GM23338 (cell line): ENCODE measurements around the gene SULT1A2. TPM values are rescaled to one million over a fixed set of nuclear protein-coding genes. Genes with fewer than 3 reads are reported as not detected.

Source experiments
- ATAC-seq: fragments of 200-7000 bp; cut with Tn5 transposase; 3 replicates; pipeline ENCODE4 v1.9.1; 2020
- DNase-seq: peaks from one replicate; pipeline ENCODE4 v3.0.0-alpha.2; 2015; ENCODE audit warnings: low spot score
- H2AFZ ChIP-seq: fragments of 200-600 bp; sonication (generic); 2 replicates; pipeline ENCODE4 v1.8.0; 2016; ENCODE audit warnings: antibody characterized with exemption, mild to moderate bottlenecking, moderate library complexity
- H3F3A ChIP-seq: fragments of 200-600 bp; sonication (generic); replicated peaks from 2 replicates; pipeline ENCODE4 v1.8.0; 2017; ENCODE audit warnings: antibody characterized with exemption, mixed run types, low read depth
- H3K27ac ChIP-seq: fragments of 200-600 bp; sonication (generic); 2 replicates; pipeline ENCODE4 v1.6.1; 2016; ENCODE audit warnings: low read depth
- H3K27me3 ChIP-seq: fragments of 200-600 bp; sonication (generic); 2 replicates; pipeline ENCODE4 v1.8.0; 2016; ENCODE audit warnings: mild to moderate bottlenecking, mixed run types, moderate library complexity; ENCODE audit not compliant: insufficient read depth
- H3K36me3 ChIP-seq: fragments of 200-600 bp; sonication (generic); 2 replicates; pipeline ENCODE4 v1.8.0; 2016; ENCODE audit warnings: mild to moderate bottlenecking; ENCODE audit not compliant: insufficient read depth
- H3K4me1 ChIP-seq: fragments of 200-600 bp; sonication (generic); 2 replicates; pipeline ENCODE4 v1.8.0; 2016; ENCODE audit warnings: mild to moderate bottlenecking, moderate library complexity; ENCODE audit not compliant: insufficient read depth
- H3K4me2 ChIP-seq: fragments of 200-600 bp; sonication (generic); 2 replicates; pipeline ENCODE4 v1.7.1; 2017; ENCODE audit warnings: mixed run types
- H3K4me3 ChIP-seq: fragments of 200-600 bp; sonication (generic); 2 replicates; pipeline ENCODE4 v1.6.1; 2016; ENCODE audit warnings: mixed run types
- H3K79me2 ChIP-seq: fragments of 200-600 bp; sonication (generic); replicated peaks from 2 replicates; pipeline ENCODE4 v1.8.0; 2017; ENCODE audit warnings: mild to moderate bottlenecking; ENCODE audit not compliant: insufficient read depth
- H3K9me2 ChIP-seq: fragments of 200-600 bp; sonication (generic); 2 replicates; pipeline ENCODE4 v1.8.0; 2017; ENCODE audit not compliant: insufficient read depth
- H4K20me1 ChIP-seq: fragments of 200-600 bp; sonication (generic); replicated peaks from 2 replicates; pipeline ENCODE4 v1.8.0; 2017; ENCODE audit warnings: mild to moderate bottlenecking; ENCODE audit not compliant: insufficient read depth
- H3K27ac Mint-ChIP-seq: 2 replicates; pipeline ENCODE4 v1.8.0; 2020; ENCODE audit warnings: inconsistent platforms, mild to moderate bottlenecking, moderate library complexity, mixed read lengths
- H3K27me3 Mint-ChIP-seq: 3 replicates; pipeline ENCODE4 v1.8.0; 2022; ENCODE audit warnings: low read depth, mild to moderate bottlenecking, moderate library complexity, mixed read lengths, inconsistent platforms; ENCODE audit not compliant: insufficient read depth, poor library complexity
- H3K36me3 Mint-ChIP-seq: 3 replicates; pipeline ENCODE4 v1.8.0; 2021; ENCODE audit warnings: low read depth, mild to moderate bottlenecking, inconsistent platforms, moderate library complexity, mixed read lengths
- H3K4me1 Mint-ChIP-seq: 3 replicates; pipeline ENCODE4 v1.8.0; 2020; ENCODE audit warnings: mild to moderate bottlenecking, inconsistent platforms, mixed read lengths
- H3K4me3 Mint-ChIP-seq: 3 replicates; pipeline ENCODE4 v1.8.0; 2021; ENCODE audit warnings: moderate library complexity, mild to moderate bottlenecking, inconsistent platforms, mixed read lengths
- H3K9me3 Mint-ChIP-seq: 3 replicates; pipeline ENCODE4 v1.8.0; 2020; ENCODE audit warnings: moderate library complexity, mild to moderate bottlenecking, inconsistent platforms, mixed read lengths
- CREB1 ChIP-seq: fragments of 250-450 bp; sonication (Bioruptor Pico); IDR thresholded peaks from 2 replicates; pipeline ENCODE4 v1.5.0; 2020; ENCODE audit warnings: low read depth, mild to moderate bottlenecking, moderate library complexity
- ETS1 ChIP-seq: IDR thresholded peaks from 2 replicates; pipeline ENCODE4 v1.6.1; 2016; ENCODE audit warnings: antibody characterized with exemption
- EZH2 ChIP-seq: fragments of 200-600 bp; sonication (generic); IDR thresholded peaks from one replicate; pipeline ENCODE4 v1.8.0; 2017; ENCODE audit warnings: antibody characterized with exemption, mild to moderate bottlenecking, low read depth; ENCODE audit not compliant: unreplicated experiment
- EZH2phosphoT487 ChIP-seq: fragments of 200-600 bp; sonication (generic); IDR thresholded peaks from one replicate; pipeline ENCODE4 v1.8.1; 2018; ENCODE audit warnings: antibody characterized with exemption; ENCODE audit not compliant: unreplicated experiment
- JUNB ChIP-seq: IDR thresholded peaks from one replicate; pipeline ENCODE4 v1.6.1; 2016; ENCODE audit warnings: antibody characterized with exemption; ENCODE audit not compliant: unreplicated experiment
- NANOG ChIP-seq: IDR thresholded peaks from 2 replicates; pipeline ENCODE4 v1.6.1; 2016; ENCODE audit warnings: antibody characterized with exemption, borderline replicate concordance
- POLR2AphosphoS5 ChIP-seq: IDR thresholded peaks from 2 replicates; pipeline ENCODE4 v1.6.1; 2016; ENCODE audit warnings: antibody characterized with exemption, low read depth
- STAT1 ChIP-seq: IDR thresholded peaks from one replicate; pipeline ENCODE4 v1.6.1; 2016; ENCODE audit warnings: antibody characterized with exemption; ENCODE audit not compliant: unreplicated experiment
- ZNF114 ChIP-seq: fragments of 250-450 bp; sonication (Bioruptor Pico); IDR thresholded peaks from 2 replicates; pipeline ENCODE4 v1.5.0; 2020; ENCODE audit warnings: mild to moderate bottlenecking, moderate library complexity
- ZNF331 ChIP-seq: fragments of 250-450 bp; sonication (Bioruptor Pico); IDR thresholded peaks from 2 replicates; pipeline ENCODE4 v1.5.0; 2020; ENCODE audit warnings: low read depth, mild to moderate bottlenecking, moderate library complexity
- polyA plus RNA-seq: library from polyadenylated mRNA; unstranded; fragments of >200 nt; fragmentation: Nextera tagmentation; extraction: Ambion mirVana; gene quantifications from 2 replicates; pipeline ENCODE4 v1.2.1, GENCODE V29; 2016
- total RNA-seq: library from RNA; depleted of rRNA; stranded (reverse); fragments of >200 nt; shearing (Covaris generic); gene quantifications from 2 replicates; pipeline ENCODE4 v1.2.3, GENCODE V29; 2014
- TF ChIP-seq, protein P1 (sequence below): fragments of 250-450 bp; sonication (Bioruptor Pico); IDR thresholded peaks from 2 replicates; pipeline ENCODE4 v1.5.0; 2020; ENCODE audit warnings: mild to moderate bottlenecking, moderate library complexity
- TF ChIP-seq, protein P2 (sequence below), 2 experiments: fragments of 200-600 bp in 1 of 2; sonication (generic) in 1 of 2; conservative IDR thresholded peaks; 2 replicates each; pipeline versions ENCODE4 v1.5.1 to v1.6.1; 2016 to 2017; ENCODE audit warnings: antibody characterized with exemption in 2 of 2, low read depth in 2 of 2, mild to moderate bottlenecking in 2 of 2, moderate library complexity in 1 of 2

The SULT1A2 gene
- total and polyA plus RNA-seq, 2 experiments from 2014 or later = 0.17 to 0.34 TPM

DNA sequence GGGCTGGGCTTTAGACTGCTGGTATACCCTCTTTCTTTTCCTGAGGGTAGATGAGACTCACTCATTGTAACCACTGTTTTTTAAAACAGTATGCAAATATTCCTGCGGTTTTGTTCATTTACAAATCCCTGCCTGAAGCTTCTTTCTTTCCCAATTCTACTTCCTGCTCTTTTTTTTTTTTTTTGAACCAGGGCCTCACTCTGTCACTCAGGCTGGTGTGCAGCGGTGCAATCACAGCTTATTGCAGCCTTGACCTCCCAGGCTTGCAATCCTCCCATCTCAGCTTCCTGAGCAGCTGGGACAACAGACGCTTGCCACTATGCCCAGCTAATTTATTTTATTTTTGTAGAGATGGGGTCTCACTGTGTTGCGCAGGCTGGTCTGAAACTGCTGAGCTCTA, 21.0 kb upstream of the SULT1A2 start:
- Mint-ChIP-seq H3K9me3 (no peaks in the 10 kb centered on the region), H3K27me3 (no peaks in the 10 kb centered on the region), H3K4me3 (no peak overlapping the region), H3K36me3 (no peaks in the 10 kb centered on the region), H3K4me1 (peaks cover 25% of the 10 kb centered on the region), H3K27ac (peak overlapping the region; percentile 83)
- Histone ChIP-seq H3K36me3 (no peaks in the 10 kb centered on the region), H3K9me2 (no peaks in the 10 kb centered on the region), H2AFZ (no peak overlapping the region), H3K4me2 (peak overlapping the region; percentile 53), H3F3A (peaks cover 6% of the 10 kb centered on the region; the same call in 1 of the 2 replicates), H3K27ac (peak overlapping the region; percentile 89), H3K27me3 (no peaks in the 10 kb centered on the region), H3K4me1 (peaks cover 11% of the 10 kb centered on the region), H3K79me2 (no peaks in the 10 kb centered on the region), H3K4me3 (no peak overlapping the region), H4K20me1 (no peaks in the 10 kb centered on the region)
- TF ChIP-seq NANOG (peak; percentile 12; the same call in 1 of the 2 replicates), CREB1 (no peak)
- ATAC-seq = no peak
- peak; percentile 34 for DNase-seq

DNA sequence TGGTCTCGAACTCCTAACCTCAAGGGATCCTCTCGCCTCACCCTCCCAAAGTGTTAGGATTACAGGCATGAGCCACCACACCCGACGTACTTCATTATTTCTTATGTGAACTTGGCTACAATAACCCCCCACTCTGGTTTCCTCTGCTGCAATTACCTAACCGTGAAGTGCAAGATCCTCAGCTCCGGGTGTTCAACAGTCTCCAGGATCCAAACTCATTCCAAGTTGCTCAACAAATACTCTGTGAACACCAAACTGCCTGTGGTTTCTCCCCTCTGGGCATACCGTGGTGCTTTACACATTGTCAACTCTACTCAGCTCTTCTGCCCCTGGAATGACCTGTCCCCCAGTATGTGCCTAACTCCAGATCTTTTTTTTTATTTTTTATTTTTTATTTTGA, 19.8 kb upstream of the SULT1A2 start:
- Mint-ChIP-seq H3K4me1 (peaks cover 19% of the 10 kb centered on the region), H3K27ac (no peak overlapping the region), H3K27me3 (no peaks in the 10 kb centered on the region), H3K9me3 (no peaks in the 10 kb centered on the region), H3K36me3 (no peaks in the 10 kb centered on the region), H3K4me3 (no peak overlapping the region; the same call in 2 of the 3 replicates)
- Histone ChIP-seq H3K27ac (no peak overlapping the region), H3K4me1 (peaks cover 11% of the 10 kb centered on the region), H3K27me3 (no peaks in the 10 kb centered on the region), H3K4me3 (no peak overlapping the region), H3K9me2 (no peaks in the 10 kb centered on the region), H3F3A (peaks cover 6% of the 10 kb centered on the region; the same call in 1 of the 2 replicates), H3K4me2 (no peak overlapping the region), H3K36me3 (no peaks in the 10 kb centered on the region), H3K79me2 (no peaks in the 10 kb centered on the region), H2AFZ (no peak overlapping the region), H4K20me1 (no peaks in the 10 kb centered on the region)
- ATAC-seq = no peak
- TF ChIP-seq NANOG = no peak
- no peak for TF ChIP-seq STAT1
- TF ChIP-seq EZH2phosphoT487 = no peak
- no peak for TF ChIP-seq ZNF114 (CRISPR knock-in tag)
- TF ChIP-seq, protein P1, sequence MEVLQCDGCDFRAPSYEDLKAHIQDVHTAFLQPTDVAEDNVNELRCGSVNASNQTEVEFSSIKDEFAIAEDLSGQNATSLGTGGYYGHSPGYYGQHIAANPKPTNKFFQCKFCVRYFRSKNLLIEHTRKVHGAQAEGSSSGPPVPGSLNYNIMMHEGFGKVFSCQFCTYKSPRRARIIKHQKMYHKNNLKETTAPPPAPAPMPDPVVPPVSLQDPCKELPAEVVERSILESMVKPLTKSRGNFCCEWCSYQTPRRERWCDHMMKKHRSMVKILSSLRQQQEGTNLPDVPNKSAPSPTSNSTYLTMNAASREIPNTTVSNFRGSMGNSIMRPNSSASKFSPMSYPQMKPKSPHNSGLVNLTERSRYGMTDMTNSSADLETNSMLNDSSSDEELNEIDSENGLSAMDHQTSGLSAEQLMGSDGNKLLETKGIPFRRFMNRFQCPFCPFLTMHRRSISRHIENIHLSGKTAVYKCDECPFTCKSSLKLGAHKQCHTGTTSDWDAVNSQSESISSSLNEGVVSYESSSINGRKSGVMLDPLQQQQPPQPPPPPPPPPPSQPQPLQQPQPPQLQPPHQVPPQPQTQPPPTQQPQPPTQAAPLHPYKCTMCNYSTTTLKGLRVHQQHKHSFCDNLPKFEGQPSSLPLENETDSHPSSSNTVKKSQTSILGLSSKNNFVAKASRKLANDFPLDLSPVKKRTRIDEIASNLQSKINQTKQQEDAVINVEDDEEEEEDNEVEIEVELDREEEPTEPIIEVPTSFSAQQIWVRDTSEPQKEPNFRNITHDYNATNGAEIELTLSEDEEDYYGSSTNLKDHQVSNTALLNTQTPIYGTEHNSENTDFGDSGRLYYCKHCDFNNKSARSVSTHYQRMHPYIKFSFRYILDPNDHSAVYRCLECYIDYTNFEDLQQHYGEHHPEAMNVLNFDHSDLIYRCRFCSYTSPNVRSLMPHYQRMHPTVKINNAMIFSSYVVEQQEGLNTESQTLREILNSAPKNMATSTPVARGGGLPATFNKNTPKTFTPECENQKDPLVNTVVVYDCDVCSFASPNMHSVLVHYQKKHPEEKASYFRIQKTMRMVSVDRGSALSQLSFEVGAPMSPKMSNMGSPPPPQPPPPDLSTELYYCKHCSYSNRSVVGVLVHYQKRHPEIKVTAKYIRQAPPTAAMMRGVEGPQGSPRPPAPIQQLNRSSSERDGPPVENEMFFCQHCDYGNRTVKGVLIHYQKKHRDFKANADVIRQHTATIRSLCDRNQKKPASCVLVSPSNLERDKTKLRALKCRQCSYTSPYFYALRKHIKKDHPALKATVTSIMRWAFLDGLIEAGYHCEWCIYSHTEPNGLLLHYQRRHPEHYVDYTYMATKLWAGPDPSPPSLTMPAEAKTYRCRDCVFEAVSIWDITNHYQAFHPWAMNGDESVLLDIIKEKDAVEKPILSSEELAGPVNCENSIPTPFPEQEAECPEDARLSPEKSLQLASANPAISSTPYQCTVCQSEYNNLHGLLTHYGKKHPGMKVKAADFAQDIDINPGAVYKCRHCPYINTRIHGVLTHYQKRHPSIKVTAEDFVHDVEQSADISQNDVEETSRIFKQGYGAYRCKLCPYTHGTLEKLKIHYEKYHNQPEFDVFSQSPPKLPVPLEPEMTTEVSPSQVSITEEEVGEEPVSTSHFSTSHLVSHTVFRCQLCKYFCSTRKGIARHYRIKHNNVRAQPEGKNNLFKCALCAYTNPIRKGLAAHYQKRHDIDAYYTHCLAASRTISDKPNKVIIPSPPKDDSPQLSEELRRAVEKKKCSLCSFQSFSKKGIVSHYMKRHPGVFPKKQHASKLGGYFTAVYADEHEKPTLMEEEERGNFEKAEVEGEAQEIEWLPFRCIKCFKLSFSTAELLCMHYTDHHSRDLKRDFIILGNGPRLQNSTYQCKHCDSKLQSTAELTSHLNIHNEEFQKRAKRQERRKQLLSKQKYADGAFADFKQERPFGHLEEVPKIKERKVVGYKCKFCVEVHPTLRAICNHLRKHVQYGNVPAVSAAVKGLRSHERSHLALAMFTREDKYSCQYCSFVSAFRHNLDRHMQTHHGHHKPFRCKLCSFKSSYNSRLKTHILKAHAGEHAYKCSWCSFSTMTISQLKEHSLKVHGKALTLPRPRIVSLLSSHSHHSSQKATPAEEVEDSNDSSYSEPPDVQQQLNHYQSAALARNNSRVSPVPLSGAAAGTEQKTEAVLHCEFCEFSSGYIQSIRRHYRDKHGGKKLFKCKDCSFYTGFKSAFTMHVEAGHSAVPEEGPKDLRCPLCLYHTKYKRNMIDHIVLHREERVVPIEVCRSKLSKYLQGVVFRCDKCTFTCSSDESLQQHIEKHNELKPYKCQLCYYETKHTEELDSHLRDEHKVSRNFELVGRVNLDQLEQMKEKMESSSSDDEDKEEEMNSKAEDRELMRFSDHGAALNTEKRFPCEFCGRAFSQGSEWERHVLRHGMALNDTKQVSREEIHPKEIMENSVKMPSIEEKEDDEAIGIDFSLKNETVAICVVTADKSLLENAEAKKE (CRISPR knock-in tag) = no peak
- TF ChIP-seq CREB1 = no peak
- no peak for TF ChIP-seq ZNF331 (CRISPR knock-in tag)
- TF ChIP-seq ETS1 = no peak
- TF ChIP-seq, protein P2, sequence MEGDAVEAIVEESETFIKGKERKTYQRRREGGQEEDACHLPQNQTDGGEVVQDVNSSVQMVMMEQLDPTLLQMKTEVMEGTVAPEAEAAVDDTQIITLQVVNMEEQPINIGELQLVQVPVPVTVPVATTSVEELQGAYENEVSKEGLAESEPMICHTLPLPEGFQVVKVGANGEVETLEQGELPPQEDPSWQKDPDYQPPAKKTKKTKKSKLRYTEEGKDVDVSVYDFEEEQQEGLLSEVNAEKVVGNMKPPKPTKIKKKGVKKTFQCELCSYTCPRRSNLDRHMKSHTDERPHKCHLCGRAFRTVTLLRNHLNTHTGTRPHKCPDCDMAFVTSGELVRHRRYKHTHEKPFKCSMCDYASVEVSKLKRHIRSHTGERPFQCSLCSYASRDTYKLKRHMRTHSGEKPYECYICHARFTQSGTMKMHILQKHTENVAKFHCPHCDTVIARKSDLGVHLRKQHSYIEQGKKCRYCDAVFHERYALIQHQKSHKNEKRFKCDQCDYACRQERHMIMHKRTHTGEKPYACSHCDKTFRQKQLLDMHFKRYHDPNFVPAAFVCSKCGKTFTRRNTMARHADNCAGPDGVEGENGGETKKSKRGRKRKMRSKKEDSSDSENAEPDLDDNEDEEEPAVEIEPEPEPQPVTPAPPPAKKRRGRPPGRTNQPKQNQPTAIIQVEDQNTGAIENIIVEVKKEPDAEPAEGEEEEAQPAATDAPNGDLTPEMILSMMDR (conservative IDR thresholded peaks at IDR 0.05; ENCODE audit: low read depth in 2 of 2) = no peak
- no peak for TF ChIP-seq POLR2AphosphoS5
- TF ChIP-seq EZH2 = no peak
- TF ChIP-seq JUNB = no peak
- no peak for DNase-seq
